Activated T-helper 2 cell treated with anti-CD3 and anti-CD28 coated beads, Interferon-gamma antibody, Interleukin-2, Interleukin-4, amounts not matched to agents 10 μg/mL and 5 μg/mL and 100 μg/mL, durations not matched to agents 14 hours and 24 hours and 36 hours (primary cell): ENCODE data around the gene ERP27. TPM values are rescaled to one million over a fixed set of nuclear protein-coding genes. Genes with fewer than 3 reads are reported as not detected.
A peak's percentile ranks its signal among the peaks of the same experiment; 100 is the strongest.

Experiments
- DNase-seq: peaks from one replicate; pipeline ENCODE4 v3.0.0; 2021; ENCODE audit warnings: low spot score
- H3K27ac Mint-ChIP-seq: one replicate; pipeline ENCODE4 v1.8.0; 2021; ENCODE audit warnings: mixed read lengths
- H3K27me3 Mint-ChIP-seq: one replicate; pipeline ENCODE4 v1.8.0; 2021; ENCODE audit warnings: low read depth, mixed read lengths
- H3K36me3 Mint-ChIP-seq: one replicate; pipeline ENCODE4 v1.8.0; 2021; ENCODE audit warnings: low read depth, mixed read lengths
- H3K4me1 Mint-ChIP-seq: one replicate; pipeline ENCODE4 v1.8.0; 2021; ENCODE audit warnings: low read depth, mixed read lengths
- H3K4me3 Mint-ChIP-seq: one replicate; pipeline ENCODE4 v1.8.0; 2021; ENCODE audit warnings: low read depth, mild to moderate bottlenecking, moderate library complexity, mixed read lengths
- H3K9me3 Mint-ChIP-seq: one replicate; pipeline ENCODE4 v1.8.0; 2021; ENCODE audit warnings: mixed read lengths
- intact Hi-C: fragments of 100-400 bp; cut with micrococcal nuclease; formaldehyde crosslinking; loops from one replicate; pipeline ENCODE4 v1.15.1; 2023
- total RNA-seq: library from RNA; stranded (reverse); gene quantifications from 2 replicates; pipeline ENCODE4 v1.2.3, GENCODE V29; 2022

Gene ERP27
- total RNA-seq, 1 donor from 2014 or later = 3.2 TPM

GRCh38 chr12:14885718-14886221, 52.6 kb downstream of the ERP27 start, which contains the start of gene MGP:
MGP (minus strand) TSS chr12:14885854; CDS start chr12:14885791, 63 bp downstream.
- H3K27me3 Mint-ChIP-seq = peaks cover 36% of the 10 kb centered on the region
- H3K4me1 Mint-ChIP-seq = peaks cover 9% of the 10 kb centered on the region
- no peaks in the 10 kb centered on the region for H3K36me3 Mint-ChIP-seq
- intact Hi-C loops = no loop called here
- H3K9me3 Mint-ChIP-seq = peaks cover 3% of the 10 kb centered on the region
- no peak within 1 kb of the TSS for H3K27ac Mint-ChIP-seq
- no peak within 1 kb of the TSS for H3K4me3 Mint-ChIP-seq
- DNase-seq = no peak

- H3K27ac Mint-ChIP-seq = no peak overlapping the region
- peaks cover 33% of the 10 kb centered on the region for H3K27me3 Mint-ChIP-seq
- intact Hi-C loops = no loop called here
- peak; percentile 20 for DNase-seq
- H3K36me3 Mint-ChIP-seq = peaks cover 8% of the 10 kb centered on the region
- H3K9me3 Mint-ChIP-seq = peaks cover 16% of the 10 kb centered on the region
- H3K4me1 Mint-ChIP-seq = peaks cover 12% of the 10 kb centered on the region
- no peak overlapping the region for H3K4me3 Mint-ChIP-seq
These were observed 53.9 kb downstream of the ERP27 start for GRCh38 chr12:14884458-14884878.

- DNase-seq = no peak
- peaks cover 17% of the 10 kb centered on the region for H3K9me3 Mint-ChIP-seq
- H3K36me3 Mint-ChIP-seq = peaks cover 8% of the 10 kb centered on the region
- intact Hi-C loops = no loop called here
- peaks cover 28% of the 10 kb centered on the region for H3K27me3 Mint-ChIP-seq
- no peak overlapping the region for H3K4me3 Mint-ChIP-seq
- peaks cover 12% of the 10 kb centered on the region for H3K4me1 Mint-ChIP-seq
- no peak overlapping the region for H3K27ac Mint-ChIP-seq
These were observed 54.7 kb downstream of the ERP27 start for GRCh38 chr12:14883686-14884085.

- no peak for DNase-seq
- Mint-ChIP-seq H3K4me1 (peaks cover 12% of the 10 kb centered on the region), H3K27ac (no peak overlapping the region), H3K9me3 (peaks cover 17% of the 10 kb centered on the region), H3K36me3 (peaks cover 8% of the 10 kb centered on the region), H3K4me3 (no peak overlapping the region), H3K27me3 (peaks cover 11% of the 10 kb centered on the region)
- intact Hi-C loops = no loop called here
These were observed 57.4 kb downstream of the ERP27 start for GRCh38 chr12:14880890-14881453.

GRCh38 chr12:14879222-14879933, 59.0 kb downstream of the ERP27 start:
- Mint-ChIP-seq H3K4me3 (no peak overlapping the region), H3K27ac (no peak overlapping the region), H3K9me3 (peaks cover 17% of the 10 kb centered on the region), H3K4me1 (peaks cover 9% of the 10 kb centered on the region), H3K36me3 (peaks cover 8% of the 10 kb centered on the region), H3K27me3 (peaks cover 1% of the 10 kb centered on the region)
- intact Hi-C loops = no loop called here
- DNase-seq = no peak

- H3K4me1 Mint-ChIP-seq = peaks cover 6% of the 10 kb centered on the region
- no peak for DNase-seq
- intact Hi-C loops = no loop called here
- peaks cover 17% of the 10 kb centered on the region for H3K9me3 Mint-ChIP-seq
- no peak overlapping the region for H3K27ac Mint-ChIP-seq
- H3K36me3 Mint-ChIP-seq = peaks cover 8% of the 10 kb centered on the region
- no peaks in the 10 kb centered on the region for H3K27me3 Mint-ChIP-seq
- H3K4me3 Mint-ChIP-seq = no peak overlapping the region
These were observed 59.8 kb downstream of the ERP27 start for GRCh38 chr12:14878488-14878887.

GRCh38 chr12:14876833-14877232, 61.5 kb downstream of the ERP27 start:
- peaks cover 8% of the 10 kb centered on the region for H3K36me3 Mint-ChIP-seq

GRCh38 chr12:14874882-14875281, 63.5 kb downstream of the ERP27 start:
- intact Hi-C loops = no loop called here
- no peaks in the 10 kb centered on the region for H3K4me1 Mint-ChIP-seq
- H3K9me3 Mint-ChIP-seq = peaks cover 5% of the 10 kb centered on the region
- DNase-seq = no peak
- no peak overlapping the region for H3K27ac Mint-ChIP-seq
- H3K36me3 Mint-ChIP-seq = peaks cover 4% of the 10 kb centered on the region
- H3K4me3 Mint-ChIP-seq = no peak overlapping the region
- no peaks in the 10 kb centered on the region for H3K27me3 Mint-ChIP-seq

More at GRCh38 chr12:14876833-14877232, 61.5 kb downstream of the ERP27 start:
- no peak for DNase-seq
- intact Hi-C loops = no loop called here
- H3K27ac Mint-ChIP-seq = no peak overlapping the region
- H3K4me3 Mint-ChIP-seq = no peak overlapping the region
- H3K27me3 Mint-ChIP-seq = no peaks in the 10 kb centered on the region
- peaks cover 6% of the 10 kb centered on the region for H3K4me1 Mint-ChIP-seq
- peaks cover 17% of the 10 kb centered on the region for H3K9me3 Mint-ChIP-seq

GRCh38 chr12:14873440-14874185, 64.7 kb downstream of the ERP27 start:
- no peaks in the 10 kb centered on the region for H3K9me3 Mint-ChIP-seq
- no peaks in the 10 kb centered on the region for H3K36me3 Mint-ChIP-seq
- H3K27ac Mint-ChIP-seq = no peak overlapping the region

GRCh38 chr12:14871886-14872285, 66.5 kb downstream of the ERP27 start:
- intact Hi-C loops = no loop called here
- Mint-ChIP-seq H3K27me3 (no peaks in the 10 kb centered on the region), H3K4me3 (no peak overlapping the region), H3K27ac (no peak overlapping the region), H3K9me3 (peaks cover 5% of the 10 kb centered on the region), H3K36me3 (no peaks in the 10 kb centered on the region), H3K4me1 (no peaks in the 10 kb centered on the region)
- DNase-seq = no peak

More at GRCh38 chr12:14873440-14874185, 64.7 kb downstream of the ERP27 start:
- DNase-seq = no peak
- H3K27me3 Mint-ChIP-seq = no peaks in the 10 kb centered on the region
- no peak overlapping the region for H3K4me3 Mint-ChIP-seq
- H3K4me1 Mint-ChIP-seq = no peaks in the 10 kb centered on the region
- intact Hi-C loops = no loop called here

GRCh38 chr12:14871247-14871646, 67.1 kb downstream of the ERP27 start:
- Mint-ChIP-seq H3K4me1 (no peaks in the 10 kb centered on the region), H3K27me3 (no peaks in the 10 kb centered on the region), H3K9me3 (peaks cover 5% of the 10 kb centered on the region), H3K36me3 (no peaks in the 10 kb centered on the region), H3K27ac (no peak overlapping the region), H3K4me3 (no peak overlapping the region)
- DNase-seq = no peak
- intact Hi-C loops = no loop called here

- Mint-ChIP-seq H3K27me3 (no peaks in the 10 kb centered on the region), H3K36me3 (no peaks in the 10 kb centered on the region), H3K4me1 (no peaks in the 10 kb centered on the region), H3K27ac (no peak overlapping the region), H3K4me3 (no peak overlapping the region), H3K9me3 (peaks cover 5% of the 10 kb centered on the region)
- DNase-seq = no peak
- intact Hi-C loops = no loop called here
These were observed 69.3 kb downstream of the ERP27 start for GRCh38 chr12:14868916-14869506.
